GM12878 (cell line): Measurements from ENCODE around the gene FANCB. TPM values are rescaled to one million over a fixed set of nuclear protein-coding genes. Genes with fewer than 3 reads are reported as not detected.

Experiments used
- ATAC-seq: fragments of 200-7000 bp; cut with Tn5 transposase; 3 replicates; pipeline ENCODE4 v1.9.1; 2020; ENCODE audit warnings: mild to moderate bottlenecking, moderate library complexity
- BruUV-seq: library from RNA; stranded (reverse); fragments of 400-500 nt; replicated peaks from 2 replicates; lab custom pipeline; 2021; lab: Mats Ljungman, UMichigan
- CTCF ChIA-PET: fragments of 300-600 bp; sonication (Branson Sonifier 250); formaldehyde crosslinking; extraction: SDS; loops from one replicate; lab custom pipeline; 2021; ENCODE audit warnings: inconsistent platforms; lab: Yijun Ruan, JAX
- POLR2A ChIA-PET: fragments of 350-600 bp; formaldehyde crosslinking; extraction: SDS; loops from one replicate; lab custom pipeline; 2021; ENCODE audit warnings: inconsistent platforms; lab: Charles Lee
- RAD21 ChIA-PET: fragments of 300-600 bp; sonication (Branson Sonifier 250); formaldehyde crosslinking; loops from one replicate; lab custom pipeline; 2023; ENCODE audit warnings: antibody characterized with exemption; ENCODE audit not compliant: unreplicated experiment; lab: Charles Lee
- SMC1A ChIA-PET: fragments of 300-600 bp; sonication (Branson Sonifier 250); formaldehyde crosslinking; loops from one replicate; lab custom pipeline; 2023; ENCODE audit not compliant: unreplicated experiment, uncharacterized antibody; lab: Charles Lee
- DNase-seq: peaks from one replicate; pipeline ENCODE4 v3.0.0-alpha.2; 2011; ENCODE audit warnings: low read depth, low spot score
- FAIRE-seq: peaks from 3 replicates; lab custom pipeline; 2011; peaks lifted over from hg19 to GRCh38; lab: Jason Lieb, UNC
- H2AFZ ChIP-seq: 2 replicates; pipeline ENCODE4 v1.6.0; 2011; ENCODE audit warnings: low read depth, low read length, control low read depth; ENCODE audit not compliant: control insufficient read depth
- H3K27ac ChIP-seq: 2 replicates; pipeline ENCODE4 v1.5.1; 2011; ENCODE audit warnings: control low read depth; ENCODE audit not compliant: control insufficient read depth, insufficient read depth
- H3K27me3 ChIP-seq, 2 experiments: replicated peaks in 1 of 2; 2 replicates each; pipeline versions ENCODE4 v1.6.0 to v1.6.1; 2011; ENCODE audit warnings: low read length in 1 of 2; ENCODE audit not compliant: control insufficient read depth in 2 of 2, insufficient read depth in 2 of 2
- H3K36me3 ChIP-seq, 2 experiments: 2 replicates each; pipeline ENCODE4 v1.5.1; 2011; ENCODE audit warnings: low read length in 1 of 2; ENCODE audit not compliant: control insufficient read depth in 2 of 2, insufficient read depth in 2 of 2
- H3K4me1 ChIP-seq: 2 replicates; pipeline ENCODE4 v1.6.1; 2011; ENCODE audit warnings: mild to moderate bottlenecking, low read length, moderate library complexity, mixed read lengths; ENCODE audit not compliant: control insufficient read depth, insufficient read depth
- H3K4me2 ChIP-seq: 2 replicates; pipeline ENCODE4 v1.6.0; 2011; ENCODE audit warnings: control low read depth; ENCODE audit not compliant: control insufficient read depth, insufficient read depth
- H3K4me3 ChIP-seq: fragments of 200-600 bp; sonication (generic); 2 replicates; pipeline ENCODE4 v1.5.1; 2016
- H3K79me2 ChIP-seq: 2 replicates; pipeline ENCODE4 v1.6.0; 2011; ENCODE audit warnings: low read length; ENCODE audit not compliant: control insufficient read depth, insufficient read depth
- H3K9ac ChIP-seq: 2 replicates; pipeline ENCODE4 v1.8.0; 2011; ENCODE audit warnings: low read length, control low read depth, mixed read lengths; ENCODE audit not compliant: control insufficient read depth, insufficient read depth
- H3K9me3 ChIP-seq: replicated peaks from 3 replicates; pipeline ENCODE4 v1.5.1; 2011; ENCODE audit warnings: mild to moderate bottlenecking, low read length; ENCODE audit not compliant: control insufficient read depth, insufficient read depth
- H4K20me1 ChIP-seq: 2 replicates; pipeline ENCODE4 v1.6.0; 2011; ENCODE audit not compliant: control insufficient read depth, insufficient read depth
- BHLHE40 ChIP-seq, 2 experiments: fragments of 450-650 bp in 1 of 2; IDR thresholded peaks; 2 replicates each; pipeline ENCODE4 v1.6.1; 2011 to 2017; ENCODE audit warnings: low read depth in 2 of 2, borderline replicate concordance in 1 of 2, improper control_type of control experiment in 1 of 2, low read length in 1 of 2, mild to moderate bottlenecking in 1 of 2
- RELA ChIP-seq: fragments of 450-650 bp; IDR thresholded peaks from 2 replicates; pipeline ENCODE4 v1.8.0; 2014; ENCODE audit warnings: borderline replicate concordance; ENCODE audit not compliant: partially characterized antibody
- WGBS: methylation state at CpG from one replicate; pipeline ENCODE4 v1.1.6; 2016; ENCODE audit warnings: low lambda C conversion rate; ENCODE audit not compliant: insufficient replicate concordance, insufficient coverage; ENCODE audit errors: missing lambda C conversion rate; 5-methylcytosine and 5-hydroxymethylcytosine counted together
- in situ Hi-C: fragments of 300-500 bp; cut with MboI; formaldehyde crosslinking; loops from 9 replicates; pipeline ENCODE4 v1.14.3; 2018; ENCODE audit warnings: mixed read lengths
- intact Hi-C: fragments of 100-400 bp; cut with micrococcal nuclease; formaldehyde crosslinking; loops from one replicate; pipeline ENCODE4 v1.14.2; 2022; ENCODE audit not compliant: unreplicated experiment
- polyA plus RNA-seq, 11 experiments: library from polyadenylated mRNA; depleted of rRNA in 4 of 11; unstranded in 6 of 11; stranded (reverse) in 5 of 11; fragments of >200 nt; fragmentation: Nextera tagmentation in 4 of 11; fragmentation: Illumina TruSeq in 1 of 11; extraction: Ambion mirVana in 4 of 11; extraction: Trizol in 1 of 11; gene quantifications; 1 replicate in 1 of 11; 2 replicates in 10 of 11; pipeline versions ENCODE4 v1.2.1 to v1.2.3, GENCODE V29; 2011 to 2016; ENCODE audit warnings: inconsistent platforms in 2 of 11, missing spikeins in 2 of 11, low read depth in 1 of 11
- total RNA-seq, 4 experiments: library from RNA; depleted of rRNA in 3 of 4; stranded (reverse); fragments of >200 nt in 3 of 4; fragmentation: Illumina TruSeq in 1 of 4; extraction: Trizol in 1 of 4; gene quantifications; 2 replicates each; pipeline versions ENCODE4 v1.2.1 to v1.2.3, GENCODE V29; 2013 to 2021
- TF ChIP-seq, protein P1 (sequence below): fragments of 450-650 bp; IDR thresholded peaks from 2 replicates; pipeline ENCODE4 v1.6.1; 2017; ENCODE audit warnings: mild to moderate bottlenecking
- TF ChIP-seq, protein P2 (sequence below): fragments of 450-650 bp; IDR thresholded peaks from 2 replicates; pipeline ENCODE4 v1.6.1; 2016; ENCODE audit warnings: mild to moderate bottlenecking, moderate library complexity, borderline replicate concordance

FANCB gene
- total and polyA plus RNA-seq, 10 of the 15 experiments (the other 5 are each of a cell fraction or from before 2014, with no cell fraction given) = 3.0 to 14.6 (median 8.4) TPM

DNA sequence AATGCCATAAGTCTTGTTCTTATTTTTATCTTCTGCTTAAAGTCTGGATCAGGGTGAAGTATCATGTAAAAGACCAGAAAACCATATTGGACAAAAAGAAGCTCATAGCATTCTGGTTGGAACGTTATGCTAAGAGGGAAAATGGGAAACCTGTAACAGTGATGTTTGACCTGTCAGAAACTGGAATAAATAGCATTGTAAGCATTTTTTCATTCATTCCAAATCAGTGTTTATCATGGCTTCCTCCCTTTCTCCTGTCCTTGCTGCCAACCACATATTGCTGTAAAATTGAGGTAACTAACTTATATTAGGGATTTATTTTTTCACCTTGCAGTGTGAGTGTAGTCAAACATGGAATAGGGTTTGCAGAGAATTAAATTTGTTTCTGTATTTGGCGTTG is 24.2 kb upstream of the FANCB start:
- Histone ChIP-seq H3K27me3 (no peaks in the 10 kb centered on the region), H4K20me1 (no peaks in the 10 kb centered on the region), H3K36me3 (no peaks in the 10 kb centered on the region), H3K4me3 (no peak overlapping the region), H3K79me2 (no peaks in the 10 kb centered on the region), H3K27ac (no peak overlapping the region), H3K9me3 (no peaks in the 10 kb centered on the region), H3K4me1 (no peaks in the 10 kb centered on the region), H2AFZ (no peak overlapping the region), H3K9ac (no peak overlapping the region), H3K4me2 (no peak overlapping the region)
- DNase-seq (no peak), ATAC-seq (no peak), FAIRE-seq (no peak)
- no TSS peak for BruUV-seq
- SMC1A ChIA-PET = no interaction called here
- in situ Hi-C loops (loop anchor here (25.0 kb wide), 1 partner anchor 2010 kb away; no protein-coding TSS in a partner anchor), intact Hi-C loops (no loop called here)
- CTCF ChIA-PET = interaction anchor here (1.0 kb wide), 1 partner anchor 9 kb away, joined by 3 read pairs; no protein-coding TSS in a partner anchor
- RAD21 ChIA-PET = no interaction called here
- POLR2A ChIA-PET = no interaction called here
- WGBS = 71% methylated on average over 2 of the region's 2 CpGs
- TF ChIP-seq BHLHE40 (IDR thresholded peaks at IDR 0.05; ENCODE audit: borderline replicate concordance in 1 of 2, low read depth in 2 of 2, low read length in 1 of 2) (no peak), RELA (no peak)
- TF ChIP-seq, protein P1, sequence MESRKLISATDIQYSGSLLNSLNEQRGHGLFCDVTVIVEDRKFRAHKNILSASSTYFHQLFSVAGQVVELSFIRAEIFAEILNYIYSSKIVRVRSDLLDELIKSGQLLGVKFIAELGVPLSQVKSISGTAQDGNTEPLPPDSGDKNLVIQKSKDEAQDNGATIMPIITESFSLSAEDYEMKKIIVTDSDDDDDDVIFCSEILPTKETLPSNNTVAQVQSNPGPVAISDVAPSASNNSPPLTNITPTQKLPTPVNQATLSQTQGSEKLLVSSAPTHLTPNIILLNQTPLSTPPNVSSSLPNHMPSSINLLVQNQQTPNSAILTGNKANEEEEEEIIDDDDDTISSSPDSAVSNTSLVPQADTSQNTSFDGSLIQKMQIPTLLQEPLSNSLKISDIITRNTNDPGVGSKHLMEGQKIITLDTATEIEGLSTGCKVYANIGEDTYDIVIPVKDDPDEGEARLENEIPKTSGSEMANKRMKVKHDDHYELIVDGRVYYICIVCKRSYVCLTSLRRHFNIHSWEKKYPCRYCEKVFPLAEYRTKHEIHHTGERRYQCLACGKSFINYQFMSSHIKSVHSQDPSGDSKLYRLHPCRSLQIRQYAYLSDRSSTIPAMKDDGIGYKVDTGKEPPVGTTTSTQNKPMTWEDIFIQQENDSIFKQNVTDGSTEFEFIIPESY = no peak
- TF ChIP-seq, protein P2, sequence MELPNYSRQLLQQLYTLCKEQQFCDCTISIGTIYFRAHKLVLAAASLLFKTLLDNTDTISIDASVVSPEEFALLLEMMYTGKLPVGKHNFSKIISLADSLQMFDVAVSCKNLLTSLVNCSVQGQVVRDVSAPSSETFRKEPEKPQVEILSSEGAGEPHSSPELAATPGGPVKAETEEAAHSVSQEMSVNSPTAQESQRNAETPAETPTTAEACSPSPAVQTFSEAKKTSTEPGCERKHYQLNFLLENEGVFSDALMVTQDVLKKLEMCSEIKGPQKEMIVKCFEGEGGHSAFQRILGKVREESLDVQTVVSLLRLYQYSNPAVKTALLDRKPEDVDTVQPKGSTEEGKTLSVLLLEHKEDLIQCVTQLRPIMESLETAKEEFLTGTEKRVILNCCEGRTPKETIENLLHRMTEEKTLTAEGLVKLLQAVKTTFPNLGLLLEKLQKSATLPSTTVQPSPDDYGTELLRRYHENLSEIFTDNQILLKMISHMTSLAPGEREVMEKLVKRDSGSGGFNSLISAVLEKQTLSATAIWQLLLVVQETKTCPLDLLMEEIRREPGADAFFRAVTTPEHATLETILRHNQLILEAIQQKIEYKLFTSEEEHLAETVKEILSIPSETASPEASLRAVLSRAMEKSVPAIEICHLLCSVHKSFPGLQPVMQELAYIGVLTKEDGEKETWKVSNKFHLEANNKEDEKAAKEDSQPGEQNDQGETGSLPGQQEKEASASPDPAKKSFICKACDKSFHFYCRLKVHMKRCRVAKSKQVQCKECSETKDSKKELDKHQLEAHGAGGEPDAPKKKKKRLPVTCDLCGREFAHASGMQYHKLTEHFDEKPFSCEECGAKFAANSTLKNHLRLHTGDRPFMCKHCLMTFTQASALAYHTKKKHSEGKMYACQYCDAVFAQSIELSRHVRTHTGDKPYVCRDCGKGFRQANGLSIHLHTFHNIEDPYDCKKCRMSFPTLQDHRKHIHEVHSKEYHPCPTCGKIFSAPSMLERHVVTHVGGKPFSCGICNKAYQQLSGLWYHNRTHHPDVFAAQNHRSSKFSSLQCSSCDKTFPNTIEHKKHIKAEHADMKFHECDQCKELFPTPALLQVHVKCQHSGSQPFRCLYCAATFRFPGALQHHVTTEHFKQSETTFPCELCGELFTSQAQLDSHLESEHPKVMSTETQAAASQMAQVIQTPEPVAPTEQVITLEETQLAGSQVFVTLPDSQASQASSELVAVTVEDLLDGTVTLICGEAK = no peak
